ENCODE results near the gene KDM1A.

KDM1A gene

DNA sequence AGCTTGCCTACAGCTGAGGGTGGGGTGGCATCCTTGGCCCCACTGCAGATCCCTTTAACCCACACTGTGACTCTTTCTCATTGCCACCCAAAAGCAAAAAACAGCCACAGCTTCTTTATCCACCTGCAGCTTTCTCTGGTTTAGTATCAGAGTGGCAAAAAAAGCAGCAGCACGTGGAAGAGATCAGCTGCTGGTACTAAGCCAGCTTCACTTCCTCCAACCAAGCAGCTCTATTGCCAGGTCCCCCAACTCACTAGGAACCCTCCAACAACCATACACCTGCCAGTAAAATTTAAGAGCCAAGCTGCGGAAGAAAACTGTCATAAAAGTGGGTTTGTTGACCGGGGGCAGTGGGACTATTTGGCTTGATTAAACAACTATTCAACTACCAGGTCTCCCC, 66.4 kb downstream of the KDM1A start:
- Histone ChIP-seq H3K4me3 (ENCODE audit: low read depth, low read length) (no peak overlapping the region), H3K9me3 (no peaks in the 10 kb centered on the region), H3K27me3 (no peaks in the 10 kb centered on the region), H3K36me3 (peaks cover 38% of the 10 kb centered on the region), H3K4me1 (no peaks in the 10 kb centered on the region)
- DNase-seq = no peak
- TF ChIP-seq, protein P1, sequence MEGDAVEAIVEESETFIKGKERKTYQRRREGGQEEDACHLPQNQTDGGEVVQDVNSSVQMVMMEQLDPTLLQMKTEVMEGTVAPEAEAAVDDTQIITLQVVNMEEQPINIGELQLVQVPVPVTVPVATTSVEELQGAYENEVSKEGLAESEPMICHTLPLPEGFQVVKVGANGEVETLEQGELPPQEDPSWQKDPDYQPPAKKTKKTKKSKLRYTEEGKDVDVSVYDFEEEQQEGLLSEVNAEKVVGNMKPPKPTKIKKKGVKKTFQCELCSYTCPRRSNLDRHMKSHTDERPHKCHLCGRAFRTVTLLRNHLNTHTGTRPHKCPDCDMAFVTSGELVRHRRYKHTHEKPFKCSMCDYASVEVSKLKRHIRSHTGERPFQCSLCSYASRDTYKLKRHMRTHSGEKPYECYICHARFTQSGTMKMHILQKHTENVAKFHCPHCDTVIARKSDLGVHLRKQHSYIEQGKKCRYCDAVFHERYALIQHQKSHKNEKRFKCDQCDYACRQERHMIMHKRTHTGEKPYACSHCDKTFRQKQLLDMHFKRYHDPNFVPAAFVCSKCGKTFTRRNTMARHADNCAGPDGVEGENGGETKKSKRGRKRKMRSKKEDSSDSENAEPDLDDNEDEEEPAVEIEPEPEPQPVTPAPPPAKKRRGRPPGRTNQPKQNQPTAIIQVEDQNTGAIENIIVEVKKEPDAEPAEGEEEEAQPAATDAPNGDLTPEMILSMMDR (IDR thresholded peaks at IDR 0.05; ENCODE audit: low read depth, low read length) = no peak

DNA sequence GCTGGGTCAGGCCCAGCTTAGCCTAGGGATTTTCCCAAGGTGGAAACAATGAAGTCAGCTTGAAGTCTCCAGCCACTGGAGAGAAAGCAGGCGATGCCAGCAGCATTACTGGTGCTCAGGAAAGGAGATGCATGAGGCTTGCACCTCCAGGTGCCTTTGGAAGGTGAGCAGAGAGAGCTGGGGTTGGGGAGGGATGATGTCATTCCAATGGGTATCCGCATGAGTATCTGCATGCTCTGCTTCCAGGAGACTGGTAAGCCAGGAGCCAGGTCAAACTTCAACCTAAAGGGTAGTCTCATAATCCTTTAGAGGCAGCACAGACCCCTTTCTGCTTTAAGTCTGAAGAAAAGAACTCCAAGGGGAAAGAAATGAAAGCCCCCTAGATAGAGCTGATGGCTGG, 68.8 kb downstream of the KDM1A start:
- Histone ChIP-seq H3K9me3 (no peaks in the 10 kb centered on the region), H3K4me3 (ENCODE audit: low read depth, low read length) (no peak overlapping the region), H3K36me3 (peaks cover 26% of the 10 kb centered on the region), H3K27me3 (no peaks in the 10 kb centered on the region), H3K4me1 (no peaks in the 10 kb centered on the region)
- TF ChIP-seq, protein P1 (IDR thresholded peaks at IDR 0.05; ENCODE audit: low read depth, low read length) = no peak
- DNase-seq = no peak

DNA sequence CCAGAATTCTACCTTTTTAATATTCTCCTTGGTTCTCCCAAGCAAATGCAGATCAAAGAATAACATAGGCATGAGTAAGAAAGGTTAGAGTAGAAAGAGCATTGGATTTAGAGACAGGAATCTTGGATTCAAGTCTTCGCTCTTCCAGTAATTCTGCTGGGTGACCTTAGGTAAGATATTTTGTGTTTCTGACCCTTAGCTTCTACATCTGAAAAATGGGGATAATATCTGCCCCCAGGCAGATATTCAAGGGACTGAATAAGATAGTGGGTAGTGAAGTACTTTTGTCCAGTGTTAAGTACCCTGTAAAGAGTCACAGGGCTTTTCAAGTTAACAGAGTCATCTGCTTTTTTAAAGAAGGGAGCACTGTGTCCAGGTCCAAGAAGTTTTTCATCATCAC, 70.8 kb downstream of the KDM1A start:
- TF ChIP-seq, protein P1 (IDR thresholded peaks at IDR 0.05; ENCODE audit: low read depth, low read length) = no peak
- no peaks in the 10 kb centered on the region for H3K4me1 ChIP-seq
- H3K4me3 ChIP-seq (ENCODE audit: low read depth, low read length) = no peak overlapping the region
- DNase-seq = no peak
- peaks cover 14% of the 10 kb centered on the region for H3K36me3 ChIP-seq
- no peaks in the 10 kb centered on the region for H3K9me3 ChIP-seq
- no peaks in the 10 kb centered on the region for H3K27me3 ChIP-seq

DNA sequence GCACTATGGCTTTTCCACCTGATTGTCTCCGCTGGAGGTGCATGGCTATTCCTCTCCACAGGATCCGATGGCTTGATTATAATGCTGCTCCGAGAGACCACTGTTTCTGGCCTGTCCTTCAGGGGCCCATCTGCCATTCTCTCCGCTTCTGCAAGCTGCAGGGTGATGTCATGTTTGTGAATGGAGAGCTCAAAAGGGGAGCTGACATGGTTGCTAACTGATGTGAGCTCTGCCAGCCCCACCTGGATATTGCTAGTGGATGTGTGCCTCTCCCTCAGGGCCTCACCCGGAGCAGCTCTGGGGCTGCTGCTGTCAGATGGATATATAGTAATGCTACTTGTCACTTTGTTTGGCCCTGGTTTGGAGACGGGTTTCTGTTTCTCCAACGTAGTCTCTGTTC, 72.3 kb downstream of the KDM1A start:
- Histone ChIP-seq H3K27me3 (no peaks in the 10 kb centered on the region), H3K9me3 (no peaks in the 10 kb centered on the region), H3K4me3 (ENCODE audit: low read depth, low read length) (no peak overlapping the region), H3K4me1 (no peaks in the 10 kb centered on the region), H3K36me3 (peaks cover 13% of the 10 kb centered on the region)
- DNase-seq = no peak
- TF ChIP-seq, protein P1 (IDR thresholded peaks at IDR 0.05; ENCODE audit: low read depth, low read length) = no peak

DNA sequence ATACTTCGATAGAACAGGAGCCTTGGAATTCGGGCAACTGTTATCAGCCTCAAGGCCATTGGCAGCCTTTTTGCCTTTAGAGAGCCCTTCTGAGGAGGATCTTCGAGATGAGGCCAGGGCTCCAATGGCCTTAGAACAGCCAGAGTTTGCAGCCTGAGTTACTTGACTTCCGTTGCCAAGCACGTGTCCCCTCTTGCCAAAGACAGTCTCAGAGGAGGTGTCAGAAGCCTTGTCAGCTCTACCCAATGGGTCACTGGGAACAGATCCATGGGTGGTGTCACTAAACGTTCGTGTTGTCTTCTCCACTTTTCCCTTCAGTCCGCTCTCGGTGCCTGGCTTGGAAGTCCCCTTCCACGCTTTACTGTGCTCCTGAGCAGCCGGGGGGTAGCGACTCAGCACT, 73.2 kb downstream of the KDM1A start:
- Histone ChIP-seq H3K9me3 (no peaks in the 10 kb centered on the region), H3K36me3 (peaks cover 8% of the 10 kb centered on the region), H3K27me3 (no peaks in the 10 kb centered on the region), H3K4me3 (ENCODE audit: low read depth, low read length) (no peak overlapping the region), H3K4me1 (no peaks in the 10 kb centered on the region)
- TF ChIP-seq, protein P1 (IDR thresholded peaks at IDR 0.05; ENCODE audit: low read depth, low read length) = no peak
- no peak for DNase-seq

DNA sequence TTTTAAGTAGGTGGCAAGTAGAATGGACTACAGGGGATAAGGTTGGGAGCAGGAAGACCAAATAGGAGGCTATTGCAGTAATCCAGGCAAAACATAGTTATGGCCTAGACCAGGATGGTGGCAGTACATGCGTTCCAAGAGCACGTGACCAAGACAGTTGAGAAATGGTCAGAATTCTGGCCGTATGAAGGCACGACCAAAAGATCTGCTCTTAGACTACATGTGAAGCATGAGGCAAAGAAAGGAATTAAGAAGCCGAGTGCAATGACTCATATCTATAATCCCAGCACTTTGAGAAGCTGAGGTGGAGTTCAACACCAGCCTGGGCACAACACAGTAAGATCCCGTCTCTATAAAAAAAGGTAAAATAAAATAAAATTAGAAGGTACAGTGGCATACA, 78.0 kb downstream of the KDM1A start:
- TF ChIP-seq, protein P1 (IDR thresholded peaks at IDR 0.05; ENCODE audit: low read depth, low read length) = no peak

More for the DNA sequence above, 78.0 kb downstream of the KDM1A start:
- Histone ChIP-seq H3K9me3 (no peaks in the 10 kb centered on the region), H3K4me1 (no peaks in the 10 kb centered on the region), H3K36me3 (no peaks in the 10 kb centered on the region), H3K27me3 (no peaks in the 10 kb centered on the region), H3K4me3 (ENCODE audit: low read depth, low read length) (no peak overlapping the region)
- no peak for DNase-seq
